Esophagus muscularis mucosa (tissue), 4 donors: ENCODE measurements around the gene RBBP9.
"Not testable (repeated sequence)": the region's sequence is repeated elsewhere in the genome, so short reads cannot be mapped to it uniquely, and the experiment has no call there.

Source experiments
- CTCF ChIP-seq, 3 experiments: fragments of 200-600 bp in 2 of 3; fragments of 450-650 bp in 1 of 3; sonication (generic) in 2 of 3; IDR thresholded peaks; one replicate each; pipeline ENCODE4 v1.5.1; 2017 to 2019; ENCODE audit warnings: antibody characterized with exemption in 3 of 3, mild to moderate bottlenecking in 2 of 3, moderate library complexity in 1 of 3
- EP300 ChIP-seq: sonication (generic); formaldehyde crosslinking; IDR thresholded peaks from one replicate; pipeline ENCODE4 v1.6.1; 2017; ENCODE audit warnings: antibody characterized with exemption
- POLR2A ChIP-seq: fragments of 450-650 bp; IDR thresholded peaks from one replicate; pipeline ENCODE4 v1.6.1; 2017; ENCODE audit warnings: antibody characterized with exemption, moderate library complexity, mild to moderate bottlenecking, low read depth
- POLR2AphosphoS5 ChIP-seq, 2 donors: sonication (generic); formaldehyde crosslinking; IDR thresholded peaks; one replicate each; pipeline ENCODE4 v1.6.1; 2017; ENCODE audit warnings: antibody characterized with exemption in 2 of 2

GRCh38 chr20:18522066-18522465 lies 25.0 kb upstream of the RBBP9 start:
- not testable (repeated sequence) for TF ChIP-seq CTCF (IDR thresholded peaks at IDR 0.05); POLR2A; EP300; POLR2AphosphoS5 (IDR thresholded peaks at IDR 0.05)
